GM12801 (cell line): Measurements from ENCODE around the gene IFNL1.

Experiments used
- CTCF ChIP-seq: IDR thresholded peaks from one replicate; pipeline ENCODE4 v1.5.1; 2011; ENCODE audit warnings: control low read depth; ENCODE audit not compliant: insufficient read length; ENCODE audit errors: extremely low read depth

Gene IFNL1

DNA sequence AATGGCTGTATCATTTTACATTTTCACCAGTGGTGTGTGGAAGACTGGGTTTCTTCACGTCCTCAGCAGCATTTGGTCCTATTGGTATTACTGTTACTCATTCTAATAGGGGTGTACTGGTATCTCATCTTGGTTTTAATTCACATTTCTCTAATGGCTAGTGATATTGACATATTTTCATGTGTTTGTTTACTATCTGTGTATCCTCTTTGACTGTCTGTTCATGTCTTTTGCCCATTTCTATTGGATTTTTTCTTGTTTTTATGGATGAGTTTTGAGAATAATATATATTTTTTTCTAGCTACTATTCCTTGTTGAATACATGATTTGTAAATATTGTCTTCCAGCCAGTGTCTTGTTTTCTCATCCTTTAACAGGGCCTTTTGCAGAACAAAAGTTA lies 14.2 kb upstream of the IFNL1 start:
- TF ChIP-seq CTCF: no peak

DNA sequence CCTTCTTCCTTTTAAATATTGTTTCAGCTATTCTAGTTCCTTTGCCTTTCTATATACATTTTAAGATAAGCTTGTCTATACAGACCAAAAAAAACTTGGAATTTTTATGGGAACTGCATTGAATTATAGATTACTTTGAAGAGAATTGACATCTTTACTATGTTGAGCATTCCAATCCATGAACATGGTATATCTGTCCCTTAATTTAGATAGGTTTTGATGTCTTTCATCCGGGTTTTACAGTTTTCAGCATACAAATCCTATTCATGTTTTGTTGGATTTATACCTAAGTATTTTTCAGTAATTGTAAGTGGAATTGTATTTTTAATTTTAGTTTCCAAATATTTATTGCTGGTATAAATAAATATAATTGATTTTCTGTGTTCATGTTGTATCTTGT lies 12.2 kb upstream of the IFNL1 start:
- TF ChIP-seq CTCF: no peak

DNA sequence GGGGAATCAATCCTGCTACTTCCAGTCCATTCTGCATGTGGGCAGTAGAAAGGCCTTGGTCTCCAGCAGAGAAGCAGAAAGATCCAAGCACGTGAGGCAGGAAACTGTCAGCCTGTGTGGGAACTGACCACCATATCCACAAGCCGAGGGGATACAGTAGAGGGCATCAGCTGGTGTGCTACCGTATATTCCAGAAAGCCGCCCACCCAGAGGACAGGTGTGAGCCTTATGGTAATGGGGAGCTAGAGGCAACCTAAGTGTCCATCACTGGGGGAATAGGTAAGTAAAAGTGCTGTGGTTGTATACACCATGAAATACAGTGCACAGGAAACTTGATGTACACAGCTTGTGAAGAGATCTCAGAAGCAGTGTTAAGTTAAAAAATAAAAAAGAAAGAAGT lies 2.8 kb upstream of the IFNL1 start:
- no peak for TF ChIP-seq CTCF

- TF ChIP-seq CTCF: no peak
These were observed 699 bp downstream of the IFNL1 start for GRCh38 chr19:39296906-39297305.

GRCh38 chr19:39297931-39298634 lies 1.9 kb downstream of the IFNL1 start:
- no peak for TF ChIP-seq CTCF

DNA sequence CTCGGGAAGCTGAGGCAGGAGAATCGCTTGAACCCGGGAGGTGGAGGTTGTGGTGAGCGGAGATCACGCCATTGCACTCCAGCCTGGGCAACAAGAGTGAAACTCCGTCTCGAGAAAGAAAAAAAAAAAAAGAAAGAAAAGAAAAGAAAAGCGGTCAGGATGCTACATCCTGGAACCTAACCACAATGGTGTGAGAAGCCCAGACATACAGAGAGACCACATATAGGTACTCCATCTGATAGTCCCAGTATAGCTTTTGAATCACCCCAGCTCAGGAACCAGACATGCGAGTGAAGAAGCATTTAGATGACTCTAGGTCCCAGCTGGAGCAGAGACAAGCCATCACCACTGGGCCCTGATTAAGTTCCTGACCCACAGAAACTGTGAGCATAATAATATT lies 3.2 kb downstream of the IFNL1 start:
- no peak for TF ChIP-seq CTCF

DNA sequence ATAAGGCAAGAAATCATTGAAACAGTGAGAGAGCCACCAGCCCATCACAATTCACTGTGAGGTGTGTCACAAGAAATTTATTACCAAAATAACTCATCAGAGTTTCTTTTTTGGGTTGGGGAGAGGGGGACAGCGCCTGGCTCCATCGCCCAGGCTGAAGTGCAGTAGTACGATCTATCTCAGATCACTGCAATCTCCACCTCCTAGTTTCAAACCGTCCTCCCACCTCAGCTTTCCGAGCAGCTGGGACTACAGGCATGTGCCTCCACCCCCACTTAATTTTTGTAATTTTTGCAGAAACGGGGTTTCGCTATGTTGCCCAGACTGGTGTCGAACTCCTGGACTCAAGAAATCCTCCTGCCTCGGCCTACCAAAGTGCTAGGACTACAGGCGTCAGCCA lies 3.6 kb downstream of the IFNL1 start:
- TF ChIP-seq CTCF: no peak
